GM04503 (cell line): ENCODE results near the gene TMEM127.
"Not testable (repeated sequence)": the region's sequence is repeated elsewhere in the genome, so short reads cannot be mapped to it uniquely, and the experiment has no call there.

Source experiments
- DNase-seq: peaks from one replicate; pipeline ENCODE4 v3.0.0-alpha.2; 2012; ENCODE audit warnings: low read depth

TMEM127 gene, protein sequence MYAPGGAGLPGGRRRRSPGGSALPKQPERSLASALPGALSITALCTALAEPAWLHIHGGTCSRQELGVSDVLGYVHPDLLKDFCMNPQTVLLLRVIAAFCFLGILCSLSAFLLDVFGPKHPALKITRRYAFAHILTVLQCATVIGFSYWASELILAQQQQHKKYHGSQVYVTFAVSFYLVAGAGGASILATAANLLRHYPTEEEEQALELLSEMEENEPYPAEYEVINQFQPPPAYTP

GRCh38 chr2:96265840-96266679 is at the start of gene TMEM127, which contains the start of gene CIAO1:
TMEM127 (minus strand) TSS chr2:96265997; CDS start chr2:96265381, 616 bp downstream.
CIAO1 (plus strand) TSS chr2:96266225; CDS start chr2:96266351, 126 bp downstream.
- DNase-seq, result peak; percentile 83

- DNase-seq, result no peak
Measured at GRCh38 chr2:96315005-96315399, 49.2 kb upstream of the TMEM127 start.

- no peak for DNase-seq
Measured at GRCh38 chr2:96308248-96308647, 42.5 kb upstream of the TMEM127 start.

DNA sequence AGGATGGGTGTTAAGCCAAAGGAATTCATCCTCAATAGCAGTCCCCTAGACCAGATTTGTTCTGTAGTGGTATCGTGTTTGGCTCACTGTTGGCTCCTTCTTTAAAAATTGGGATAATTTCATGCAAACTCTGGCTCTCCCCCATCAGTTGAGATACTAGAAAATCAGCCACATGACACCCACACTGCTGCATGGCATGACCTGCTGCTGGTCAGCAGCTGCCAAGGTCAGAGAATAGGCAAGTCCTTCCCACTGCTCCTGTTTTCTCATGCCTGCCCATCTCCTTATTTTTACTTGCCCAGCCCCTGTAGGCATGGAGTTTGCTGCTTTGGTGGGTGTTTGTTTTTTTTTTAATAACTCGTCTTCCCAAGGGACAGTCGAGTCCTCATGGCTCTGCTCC is 40.6 kb upstream of the TMEM127 start:
- DNase-seq, result no peak

DNA sequence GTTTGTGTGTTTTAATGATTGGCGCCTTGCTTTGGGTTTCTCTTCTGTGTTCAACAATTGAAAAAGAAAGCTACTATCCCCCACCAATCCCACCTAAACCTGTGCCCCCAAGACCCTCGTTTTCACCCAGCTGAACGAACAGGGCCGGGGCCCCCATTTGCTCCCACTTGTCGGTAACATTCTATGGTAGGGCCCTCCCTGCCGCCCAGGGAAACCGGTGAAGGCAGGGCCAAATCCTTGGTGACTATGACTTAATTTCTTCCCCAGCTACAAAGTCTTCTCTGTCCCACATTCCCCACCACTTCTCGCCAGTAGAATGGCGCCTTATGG is 40.1 kb upstream of the TMEM127 start:
- no peak for DNase-seq

- peak; percentile 36 for DNase-seq
Measured at GRCh38 chr2:96305091-96305978, 39.5 kb upstream of the TMEM127 start, which contains the start of gene SNRNP200. SNRNP200 (minus strand) TSS chr2:96305546; CDS start chr2:96305437, 109 bp downstream.

GRCh38 chr2:96304606-96305005 is 38.8 kb upstream of the TMEM127 start:
- DNase-seq, result no peak

- DNase-seq, result no peak
Measured at GRCh38 chr2:96301865-96302264, 36.1 kb upstream of the TMEM127 start.

DNA sequence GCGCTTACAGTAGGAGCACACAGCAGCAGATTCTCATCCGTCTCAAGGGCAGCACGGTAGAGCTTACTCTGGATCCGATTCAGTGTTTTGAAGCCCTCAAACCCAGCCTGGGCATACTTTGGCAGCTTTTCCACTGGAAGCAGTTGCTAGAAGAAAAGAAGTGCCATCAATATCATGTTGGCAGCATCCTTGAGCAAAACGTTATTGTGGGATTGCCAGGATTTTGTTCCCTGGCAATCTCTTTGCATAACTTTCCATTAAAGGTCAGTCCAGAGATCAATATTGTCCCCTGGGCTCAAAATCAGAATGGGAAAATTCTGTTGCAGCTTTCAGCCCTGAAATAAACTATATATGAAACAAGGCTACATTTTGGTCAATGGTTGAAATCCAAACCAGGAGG is 31.1 kb upstream of the TMEM127 start:
- DNase-seq, result no peak

DNA sequence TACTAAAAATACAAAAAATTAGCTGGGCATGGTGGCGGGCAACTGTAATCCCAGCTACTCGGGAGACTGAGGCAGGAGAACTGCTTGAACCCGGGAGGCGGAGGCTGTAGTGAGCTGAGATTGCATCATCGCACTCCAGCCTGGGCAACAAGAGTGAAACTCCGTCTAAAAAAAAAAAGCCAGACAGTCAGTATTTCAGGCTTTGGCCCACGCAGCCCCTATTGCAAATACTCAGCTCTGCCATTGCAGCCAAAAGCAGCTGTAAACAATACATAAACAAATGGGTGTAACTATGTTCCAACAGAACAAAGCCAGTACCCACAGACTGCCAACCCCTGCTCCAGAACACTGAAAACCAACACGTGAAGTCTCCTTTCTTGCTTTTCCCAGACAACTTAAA is 28.5 kb upstream of the TMEM127 start:
- DNase-seq, result not testable (repeated sequence)

GRCh38 chr2:96291751-96292150 is 26.0 kb upstream of the TMEM127 start:
- no peak for DNase-seq

GRCh38 chr2:96287273-96287856 is 21.6 kb upstream of the TMEM127 start:
- DNase-seq, result no peak

GRCh38 chr2:96276787-96277499 is 11.1 kb upstream of the TMEM127 start:
- no peak for DNase-seq

- DNase-seq, result no peak
Measured at GRCh38 chr2:96274355-96275056, 8.7 kb upstream of the TMEM127 start.

- no peak for DNase-seq
Measured at GRCh38 chr2:96273763-96274162, 8.0 kb upstream of the TMEM127 start.

- no peak for DNase-seq
Measured at GRCh38 chr2:96271995-96272394, 6.2 kb upstream of the TMEM127 start.

DNA sequence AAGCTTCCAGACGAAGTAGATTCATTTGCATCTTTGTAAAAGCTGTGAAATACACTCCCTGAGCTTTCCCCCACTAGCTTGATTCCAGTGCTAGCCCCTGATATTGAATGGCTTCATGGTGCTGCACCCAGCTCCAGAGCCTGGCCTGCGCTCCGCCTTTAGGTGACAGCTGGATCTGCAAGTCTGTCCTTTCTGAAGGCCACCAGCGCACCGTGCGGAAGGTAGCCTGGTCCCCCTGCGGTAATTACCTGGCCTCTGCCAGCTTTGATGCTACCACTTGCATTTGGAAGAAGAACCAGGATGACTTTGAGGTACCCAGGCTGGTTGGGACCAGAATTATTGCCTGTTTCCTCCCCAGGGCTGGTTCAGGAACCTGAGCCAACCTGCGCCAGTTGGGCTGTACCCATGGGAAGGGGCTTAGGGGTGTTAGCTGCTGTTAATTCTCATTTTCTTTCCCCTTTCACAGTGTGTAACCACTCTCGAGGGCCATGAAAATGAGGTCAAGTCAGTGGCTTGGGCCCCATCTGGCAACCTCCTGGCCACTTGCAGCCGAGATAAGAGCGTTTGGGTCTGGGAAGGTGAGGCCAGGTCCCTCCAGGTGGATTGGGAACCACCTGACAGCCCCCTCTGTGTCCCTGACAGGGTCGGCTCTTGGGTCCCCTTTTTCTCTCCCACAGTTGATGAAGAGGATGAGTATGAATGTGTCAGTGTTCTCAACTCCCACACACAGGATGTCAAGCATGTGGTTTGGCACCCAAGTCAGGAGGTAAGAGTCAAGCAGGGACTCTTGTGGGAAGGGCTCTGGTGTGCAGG is 1.6 kb upstream of the TMEM127 start:
- DNase-seq, result no peak

DNA sequence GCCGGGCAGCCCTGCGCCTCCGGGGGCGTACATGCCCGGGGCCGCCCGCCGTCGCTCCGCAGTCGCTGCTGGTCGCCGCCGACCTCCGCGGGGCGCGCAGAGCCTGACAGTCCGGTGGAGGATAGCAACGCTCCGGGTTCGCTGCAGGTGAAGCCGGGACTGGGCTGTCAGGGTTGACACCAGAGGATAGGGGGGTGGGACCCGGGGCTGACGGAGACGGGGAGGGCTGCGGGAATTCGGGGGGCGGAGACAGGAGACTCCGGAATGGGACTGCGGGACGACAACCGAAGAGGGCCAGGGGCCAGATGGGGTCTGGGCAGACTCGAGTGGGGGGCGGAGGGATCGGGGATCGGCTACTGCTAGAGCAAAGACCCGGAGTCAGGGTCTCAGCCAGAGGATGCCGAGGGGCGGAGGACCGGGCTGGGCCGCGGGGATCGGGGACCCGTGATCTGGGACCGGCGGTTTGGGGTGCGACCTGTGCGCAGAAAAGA is 403 bp downstream of the TMEM127 start:
- no peak for DNase-seq

GRCh38 chr2:96264656-96265348 is 995 bp downstream of the TMEM127 start:
- no peak for DNase-seq
